Heart left ventricle (tissue), 13 donors: ENCODE data around the gene PCSK6.

Source experiments
- POLR2A ChIP-seq, 2 donors: fragments of 450-650 bp; IDR thresholded peaks; one replicate each; pipeline ENCODE4 v1.6.1; 2017; ENCODE audit warnings: antibody characterized with exemption in 2 of 2, mild to moderate bottlenecking in 2 of 2, moderate library complexity in 2 of 2
- TF ChIP-seq, protein P1 (sequence below), 12 donors: fragments of 200-600 bp; sonication (generic) in 4 of 12; IDR thresholded peaks; one replicate each; pipeline versions ENCODE4 v1.5.0 to v1.8.0; 2018 to 2022; ENCODE audit warnings: antibody characterized with exemption in 12 of 12, mild to moderate bottlenecking in 5 of 12
- donor health status: ischemic (EF 13 %, LVEDD 7.1; RV severe dilation, severe dysfunction).
- donor health status: DM: no; HTN: yes; CAD: no.
- donor health status: DM: no; HTN: no; CAD: no.
- donor health status: ischemic (EF 25% LVEDD 6.9; RV normal size, moderate dysfunction).
- donor health status: ischemic (EF 25% LVEDD 5.7; RV mildly dilated, moderate dysfunction).
- donor health status: ischemic (EF 35%, LVEDD 5.7; RV mildly dilated, moderate dysfunction).
- donor health status: nonischemic (EF 11% LVEDD 7.7; RV severe dilation, severe dysfunction).
- donor health status: DM: yes; HTN: yes; CAD: no.
- donor health status: PGD.
- donor health status: ischemic (EF 29% LVEDD 5.4; RV normal size, mild dysfunction).
- donor health status: nonischemic (EF 23%, LVEDD 6.1; RV moderate dilation, normal function).

DNA sequence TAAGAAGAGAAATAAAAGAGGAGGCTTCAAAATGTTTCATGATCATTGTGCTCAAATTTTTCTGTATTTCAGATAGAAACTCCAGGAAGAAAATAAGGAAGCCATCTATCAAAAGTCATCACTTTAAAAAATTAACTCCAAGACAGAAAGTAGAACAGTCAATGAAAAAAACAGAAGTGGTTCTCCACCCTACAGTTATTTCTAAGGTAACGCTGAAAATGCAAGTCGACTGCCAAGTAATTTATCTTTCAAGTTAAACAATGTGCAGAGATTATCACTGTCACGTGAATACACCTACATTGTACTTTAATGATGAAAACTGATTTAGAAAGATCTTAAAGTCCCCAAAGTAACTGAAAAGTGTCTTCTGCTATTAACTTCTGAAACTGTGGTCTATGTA is 115.9 kb downstream of the PCSK6 start:
- TF ChIP-seq, protein P1, sequence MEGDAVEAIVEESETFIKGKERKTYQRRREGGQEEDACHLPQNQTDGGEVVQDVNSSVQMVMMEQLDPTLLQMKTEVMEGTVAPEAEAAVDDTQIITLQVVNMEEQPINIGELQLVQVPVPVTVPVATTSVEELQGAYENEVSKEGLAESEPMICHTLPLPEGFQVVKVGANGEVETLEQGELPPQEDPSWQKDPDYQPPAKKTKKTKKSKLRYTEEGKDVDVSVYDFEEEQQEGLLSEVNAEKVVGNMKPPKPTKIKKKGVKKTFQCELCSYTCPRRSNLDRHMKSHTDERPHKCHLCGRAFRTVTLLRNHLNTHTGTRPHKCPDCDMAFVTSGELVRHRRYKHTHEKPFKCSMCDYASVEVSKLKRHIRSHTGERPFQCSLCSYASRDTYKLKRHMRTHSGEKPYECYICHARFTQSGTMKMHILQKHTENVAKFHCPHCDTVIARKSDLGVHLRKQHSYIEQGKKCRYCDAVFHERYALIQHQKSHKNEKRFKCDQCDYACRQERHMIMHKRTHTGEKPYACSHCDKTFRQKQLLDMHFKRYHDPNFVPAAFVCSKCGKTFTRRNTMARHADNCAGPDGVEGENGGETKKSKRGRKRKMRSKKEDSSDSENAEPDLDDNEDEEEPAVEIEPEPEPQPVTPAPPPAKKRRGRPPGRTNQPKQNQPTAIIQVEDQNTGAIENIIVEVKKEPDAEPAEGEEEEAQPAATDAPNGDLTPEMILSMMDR (IDR thresholded peaks at IDR 0.05), result no peak
- TF ChIP-seq POLR2A (IDR thresholded peaks at IDR 0.05), result no peak
